DMS79 treated with DMSO at 0.1 percent for 48 hours (cell line): ENCODE measurements around the gene CHPT1.
"Not testable (repeated sequence)": the region's sequence is repeated elsewhere in the genome, so short reads cannot be mapped to it uniquely, and the experiment has no call there.

Source experiments
- DNase-seq: peaks from one replicate; lab custom pipeline; 2025; lab: John Stamatoyannopoulos, UW

The CHPT1 gene

GRCh38 chr12:101697197-101697929 lies at the start of gene CHPT1:
CHPT1 (plus strand) TSS chr12:101697640; CDS start chr12:101697862, 222 bp downstream.
- peak; percentile 64 for DNase-seq

- no peak for DNase-seq
Observed at GRCh38 chr12:101647711-101648110, 49.7 kb upstream of the CHPT1 start.

- peak; percentile 90 for DNase-seq
Observed at GRCh38 chr12:101648195-101648594, 49.2 kb upstream of the CHPT1 start.

GRCh38 chr12:101650346-101651117 lies 46.9 kb upstream of the CHPT1 start:
- no peak for DNase-seq

- no peak for DNase-seq
Observed at GRCh38 chr12:101653030-101653429, 44.4 kb upstream of the CHPT1 start.

- no peak for DNase-seq
Observed at GRCh38 chr12:101653503-101653902, 43.9 kb upstream of the CHPT1 start.

- DNase-seq, result no peak
Observed at GRCh38 chr12:101654442-101654841, 43.0 kb upstream of the CHPT1 start.

- DNase-seq, result no peak
Observed at GRCh38 chr12:101655393-101655792, 42.0 kb upstream of the CHPT1 start.

GRCh38 chr12:101660662-101661061 lies 36.8 kb upstream of the CHPT1 start:
- not testable (repeated sequence) for DNase-seq

GRCh38 chr12:101663298-101663697 lies 34.1 kb upstream of the CHPT1 start:
- no peak for DNase-seq

GRCh38 chr12:101664992-101665391 lies 32.4 kb upstream of the CHPT1 start:
- no peak for DNase-seq

- DNase-seq, result no peak
Observed at GRCh38 chr12:101666052-101666728, 31.2 kb upstream of the CHPT1 start.

GRCh38 chr12:101667591-101667990 lies 29.8 kb upstream of the CHPT1 start:
- no peak for DNase-seq

- no peak for DNase-seq
Observed at GRCh38 chr12:101670007-101670671, 27.3 kb upstream of the CHPT1 start.

GRCh38 chr12:101671157-101671791 lies 26.2 kb upstream of the CHPT1 start:
- DNase-seq, result peak; percentile 14

GRCh38 chr12:101671833-101672232 lies 25.6 kb upstream of the CHPT1 start:
- DNase-seq, result no peak

GRCh38 chr12:101675555-101675954 lies 21.9 kb upstream of the CHPT1 start:
- DNase-seq, result no peak

- not testable (repeated sequence) for DNase-seq
Observed at GRCh38 chr12:101676497-101676896, 20.9 kb upstream of the CHPT1 start.

- DNase-seq, result no peak
Observed at GRCh38 chr12:101678081-101678480, 19.4 kb upstream of the CHPT1 start.

- no peak for DNase-seq
Observed at GRCh38 chr12:101680240-101680639, 17.2 kb upstream of the CHPT1 start.

- DNase-seq, result no peak
Observed at GRCh38 chr12:101680647-101681046, 16.8 kb upstream of the CHPT1 start.

GRCh38 chr12:101681627-101682026 lies 15.8 kb upstream of the CHPT1 start:
- DNase-seq, result not testable (repeated sequence)
